Esophagus (tissue), 2 donors: ENCODE data around the gene TMEM9. TPM values are rescaled to one million over a fixed set of nuclear protein-coding genes. Genes with fewer than 3 reads are reported as not detected.
A peak's percentile ranks its signal among the peaks of the same experiment; 100 is the strongest.

ENCODE experiments used
- H3K27ac ChIP-seq, 2 donors: one replicate each; pipeline ENCODE4 v1.5.1; 2013; ENCODE audit warnings: low read depth in 2 of 2, mild to moderate bottlenecking in 2 of 2, inconsistent platforms in 1 of 2, low read length in 1 of 2, moderate library complexity in 1 of 2
- H3K27me3 ChIP-seq, 2 donors: one replicate each; pipeline ENCODE4 v1.6.1; 2013; ENCODE audit warnings: low read length in 2 of 2, control low read depth in 1 of 2, mild to moderate bottlenecking in 1 of 2; ENCODE audit not compliant: insufficient read depth in 2 of 2, control insufficient read depth in 1 of 2
- H3K36me3 ChIP-seq, 2 donors: one replicate each; pipeline ENCODE4 v1.6.1; 2013; ENCODE audit warnings: low read length in 1 of 2; ENCODE audit not compliant: control insufficient read depth in 2 of 2, insufficient read depth in 2 of 2
- H3K4me1 ChIP-seq, 2 donors: one replicate each; pipeline ENCODE4 v1.6.1; 2013; ENCODE audit warnings: low read length in 1 of 2; ENCODE audit not compliant: control insufficient read depth in 2 of 2, insufficient read depth in 2 of 2
- H3K4me3 ChIP-seq, 2 donors: one replicate each; pipeline ENCODE4 v1.5.1; 2013; ENCODE audit warnings: low read length in 2 of 2, mild to moderate bottlenecking in 2 of 2, low read depth in 1 of 2, moderate library complexity in 1 of 2
- H3K9me3 ChIP-seq, 2 donors: one replicate each; pipeline ENCODE4 v1.6.1; 2013; ENCODE audit warnings: mild to moderate bottlenecking in 2 of 2, low read depth in 1 of 2, low read length in 1 of 2, moderate library complexity in 1 of 2; ENCODE audit not compliant: control insufficient read depth in 2 of 2, insufficient read depth in 1 of 2
- WGBS, 2 donors: extraction: QIAGEN DNeasy Blood & Tissue Kit; methylation state at CpG; one replicate each; pipeline ENCODE4 v1.1.7; 2013; 5-methylcytosine and 5-hydroxymethylcytosine counted together
- polyA plus RNA-seq, 2 donors: library from polyadenylated mRNA; stranded (reverse); fragments of 200-250 nt; gene quantifications; one replicate each; pipeline ENCODE4 v1.2.3, GENCODE V29; 2013
- donor health status: healthy with polysubstance abuse.
- donor health status: Bipolar disorder and iron deficiency.

The TMEM9 gene
- 10 to 100 TPM; 13.2 to 25.7 TPM for polyA plus RNA-seq

DNA sequence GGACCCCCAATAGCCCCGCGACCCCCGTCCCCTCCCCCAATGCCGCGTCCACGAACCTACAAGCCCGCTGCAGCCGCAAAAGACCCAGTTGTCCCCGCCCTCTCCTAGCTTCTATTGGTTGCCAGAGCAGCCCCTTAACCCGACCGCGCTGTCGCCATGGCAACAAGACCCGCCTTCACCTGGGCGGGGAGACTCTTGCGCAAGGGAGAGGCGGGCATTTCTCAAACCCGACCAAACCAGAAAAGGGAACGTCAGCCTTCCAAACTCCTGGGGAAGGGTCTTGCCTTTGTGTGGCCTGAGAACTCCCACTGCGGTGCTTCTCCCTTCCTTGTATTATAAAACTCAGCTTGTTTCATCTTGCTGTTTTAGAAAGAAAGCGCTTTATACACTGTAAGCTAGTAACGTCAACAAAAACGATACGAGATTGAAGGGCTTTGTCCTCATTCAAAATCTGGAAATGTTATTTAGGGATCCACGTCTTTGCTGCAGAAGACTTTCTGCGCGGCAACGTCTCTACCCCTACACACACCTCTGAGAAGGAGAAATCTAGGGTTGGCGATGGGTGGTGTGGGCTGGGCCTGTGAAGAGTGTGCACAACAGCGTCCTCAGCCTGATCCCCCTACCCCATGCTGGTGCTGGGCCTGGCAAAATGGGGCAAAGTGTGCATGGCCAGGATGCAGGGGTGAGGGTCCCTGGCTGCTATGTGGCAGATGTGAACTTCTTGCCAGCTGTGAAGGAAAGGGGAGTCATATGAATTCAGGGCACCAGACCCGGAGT lies at the start of gene TMEM9:
Gene TMEM9, minus strand, starts transcription at position 86 of the 777 bp plus-strand sequence. CDS start 551 bp downstream, outside the sequence.
- Histone ChIP-seq H3K36me3 (no peaks in the 10 kb centered on the region), H3K4me3 (peak within 1 kb of the TSS; percentile 78 to 86), H3K9me3 (no peaks in the 10 kb centered on the region), H3K4me1 (peaks cover 4 to 6% of the 10 kb centered on the region in 2 donors), H3K27ac (peak within 1 kb of the TSS in 1 of 2 donors; percentile 61), H3K27me3 (no peaks in the 10 kb centered on the region)
- 7 to 10% methylated on average over 31 of the region's 31 CpGs for WGBS, 2 donors

DNA sequence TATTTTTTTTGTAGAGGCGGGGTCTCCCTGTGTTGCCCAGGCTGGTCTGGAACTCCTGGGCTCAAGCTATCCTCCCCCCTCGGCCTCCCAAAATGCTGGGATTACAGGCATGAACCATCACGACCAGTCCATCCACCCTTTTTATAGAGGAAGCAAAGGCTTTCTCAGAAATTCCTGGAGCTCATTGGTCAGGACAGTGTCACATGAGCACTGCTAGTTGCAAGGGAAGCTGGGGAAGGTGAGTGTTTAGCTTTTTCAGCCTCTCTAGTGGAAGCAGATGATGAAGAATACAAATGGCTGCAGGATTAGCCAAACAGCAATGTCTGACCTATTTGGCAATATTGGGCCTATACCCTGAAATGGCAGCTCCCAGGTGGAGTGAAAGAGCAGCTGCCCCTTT lies 44.3 kb upstream of the TMEM9 start:
- no peak overlapping the region for H3K27ac ChIP-seq
- H3K36me3 ChIP-seq = no peaks in the 10 kb centered on the region
- H3K27me3 ChIP-seq = no peaks in the 10 kb centered on the region
- H3K9me3 ChIP-seq = no peaks in the 10 kb centered on the region
- no peaks in the 10 kb centered on the region for H3K4me1 ChIP-seq
- 89 to 90% methylated on average over 3 of the region's 3 CpGs for WGBS, 2 donors
- no peak overlapping the region for H3K4me3 ChIP-seq

DNA sequence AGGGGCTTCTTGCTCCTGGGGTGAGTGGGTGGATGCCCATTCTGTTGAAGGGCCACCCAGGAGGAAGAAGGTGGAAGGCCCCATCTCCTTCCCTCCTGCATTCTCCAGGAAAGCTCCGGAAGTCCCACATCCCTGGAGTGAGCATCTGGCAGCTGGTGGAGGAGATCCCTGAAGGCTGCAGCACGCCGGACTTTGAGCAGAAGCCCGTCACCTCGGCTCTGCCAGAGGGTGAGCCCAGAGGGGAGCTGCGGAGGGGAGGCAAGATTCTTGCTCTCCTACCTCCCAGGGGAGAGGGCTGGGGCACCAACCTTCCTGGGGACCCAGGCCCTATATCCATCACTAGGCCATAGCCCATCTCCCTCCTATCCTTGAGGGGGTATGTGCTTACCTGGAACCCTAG lies 39.8 kb upstream of the TMEM9 start:
- Histone ChIP-seq H3K4me3 (no peak overlapping the region), H3K36me3 (no peaks in the 10 kb centered on the region), H3K9me3 (no peaks in the 10 kb centered on the region), H3K4me1 (no peaks in the 10 kb centered on the region), H3K27me3 (peaks cover 4 to 7% of the 10 kb centered on the region in 2 donors), H3K27ac (no peak overlapping the region)
- 73 to 91% methylated on average over 6 of the region's 6 CpGs for WGBS, 2 donors

DNA sequence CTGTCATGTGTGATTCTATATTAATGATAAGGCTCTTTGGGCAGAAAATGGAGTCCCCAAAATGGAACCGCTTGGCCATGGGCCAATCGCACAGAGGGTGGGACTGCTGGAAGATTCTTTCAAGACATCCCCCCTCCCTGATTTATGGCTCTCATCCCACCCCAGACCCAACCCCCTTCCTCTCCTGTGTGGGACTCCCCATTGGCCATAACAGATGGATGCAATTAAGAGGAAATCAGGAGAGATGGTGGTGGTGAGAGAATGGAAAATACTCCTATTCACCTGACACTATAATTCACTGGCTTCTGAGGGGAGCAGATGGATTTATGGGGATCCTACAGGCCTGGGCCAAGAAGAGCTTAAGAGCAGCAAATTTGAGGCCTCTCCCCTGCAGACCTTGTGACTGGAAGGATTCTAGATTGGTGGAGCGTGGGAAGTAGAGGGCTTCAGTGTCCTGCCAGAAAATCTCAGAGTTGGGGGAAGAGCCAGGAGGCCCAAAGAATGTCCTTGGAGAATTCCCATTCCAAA lies 38.1 kb upstream of the TMEM9 start:
- Histone ChIP-seq H3K4me3 (no peak overlapping the region), H3K27me3 (peaks cover 4 to 7% of the 10 kb centered on the region in 2 donors), H3K36me3 (no peaks in the 10 kb centered on the region), H3K27ac (no peak overlapping the region), H3K9me3 (no peaks in the 10 kb centered on the region), H3K4me1 (no peaks in the 10 kb centered on the region)
- WGBS, 2 donors = 85 to 86% methylated on average over 3 of the region's 3 CpGs

DNA sequence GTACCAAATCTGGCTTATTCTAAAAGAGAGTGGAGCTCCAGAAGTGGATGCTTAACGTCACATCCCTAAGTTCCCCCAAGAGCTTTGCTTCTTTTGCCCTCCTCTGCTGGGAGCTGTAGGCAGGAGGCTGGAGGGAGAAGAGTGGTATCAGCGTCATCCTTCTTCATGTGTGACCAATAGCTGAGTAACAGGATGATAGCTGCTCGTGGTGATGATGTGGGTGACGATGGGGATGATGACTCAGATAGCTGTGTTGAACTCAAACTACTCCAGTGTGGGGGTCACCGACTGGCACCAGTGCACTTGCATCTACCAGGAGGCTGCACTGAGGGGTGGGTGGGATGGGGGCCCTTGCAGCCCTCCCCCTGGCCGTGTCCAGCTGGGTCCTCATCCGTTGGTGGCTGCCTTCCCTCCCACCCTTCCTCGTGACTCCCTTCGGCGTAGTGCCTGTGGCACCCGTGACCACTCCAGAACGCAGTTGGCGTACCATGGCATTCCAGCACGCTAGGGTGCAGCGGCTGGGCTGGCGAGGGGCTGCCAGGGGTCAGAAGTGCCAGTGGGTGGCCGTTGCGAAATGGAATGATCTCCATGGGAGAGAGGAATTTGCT lies 37.5 kb upstream of the TMEM9 start:
- Histone ChIP-seq H3K36me3 (no peaks in the 10 kb centered on the region), H3K4me1 (no peaks in the 10 kb centered on the region), H3K27ac (no peak overlapping the region), H3K27me3 (peaks cover 4 to 7% of the 10 kb centered on the region in 2 donors), H3K9me3 (no peaks in the 10 kb centered on the region), H3K4me3 (no peak overlapping the region)
- WGBS, 2 donors = 71 to 76% methylated on average over 18 of the region's 18 CpGs

DNA sequence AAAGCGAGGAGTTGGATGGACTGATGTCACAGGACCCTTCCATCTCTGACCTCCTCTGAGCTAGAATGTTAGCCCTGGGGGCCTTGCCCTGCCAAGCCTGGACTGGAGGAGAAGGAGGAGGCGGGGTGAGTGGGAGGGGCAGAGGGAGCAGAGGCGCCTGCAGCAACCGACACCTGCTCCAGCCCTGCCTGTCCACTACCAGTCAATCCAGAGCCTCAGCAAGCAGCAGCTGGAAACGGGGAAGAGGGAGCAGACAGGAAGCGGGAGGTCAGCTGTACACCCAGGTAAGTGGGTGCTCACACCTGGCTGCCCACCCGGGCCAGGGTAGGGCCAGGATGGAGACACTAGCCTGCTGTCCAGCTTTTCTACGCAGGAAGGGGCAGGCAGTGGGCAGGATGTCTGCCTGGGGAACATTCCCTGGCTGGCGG lies 36.4 kb upstream of the TMEM9 start, which contains the start of gene IGFN1:
Gene IGFN1, plus strand, starts transcription at position 201 of the 428 bp plus-strand sequence. CDS start 2,470 bp downstream, outside the sequence.
- Histone ChIP-seq H3K4me3 (no peak within 1 kb of the TSS), H3K4me1 (no peaks in the 10 kb centered on the region), H3K9me3 (no peaks in the 10 kb centered on the region), H3K36me3 (no peaks in the 10 kb centered on the region), H3K27me3 (peaks cover 4 to 7% of the 10 kb centered on the region in 2 donors), H3K27ac (no peak within 1 kb of the TSS)
- WGBS, 2 donors = 47 to 49% methylated on average over 9 of the region's 9 CpGs

DNA sequence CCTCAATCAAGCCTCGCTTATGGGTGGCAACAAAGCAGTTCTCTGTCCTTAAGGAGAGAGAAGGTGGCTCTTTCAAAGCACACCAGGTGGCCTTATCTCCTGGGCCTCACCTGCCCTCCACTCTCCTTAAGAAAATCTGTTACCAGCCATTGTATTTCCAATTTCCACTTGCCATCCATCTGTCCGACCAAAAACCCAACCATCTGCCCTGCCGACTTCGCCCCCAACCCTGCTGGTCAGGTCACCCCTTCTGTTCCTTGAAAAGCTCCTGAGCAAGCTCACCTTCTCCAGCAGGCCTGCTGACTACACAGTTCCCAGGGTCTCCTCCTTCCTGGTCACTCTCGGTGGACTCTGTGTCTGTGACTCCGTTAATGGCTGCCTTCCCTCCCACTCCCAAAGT lies 35.7 kb upstream of the TMEM9 start:
- no peak overlapping the region for H3K4me3 ChIP-seq
- 88 to 96% methylated on average over 6 of the region's 6 CpGs for WGBS, 2 donors
- H3K27ac ChIP-seq = no peak overlapping the region
- no peaks in the 10 kb centered on the region for H3K36me3 ChIP-seq
- no peaks in the 10 kb centered on the region for H3K9me3 ChIP-seq
- H3K27me3 ChIP-seq = peaks cover 4 to 7% of the 10 kb centered on the region in 2 donors
- H3K4me1 ChIP-seq = no peaks in the 10 kb centered on the region

DNA sequence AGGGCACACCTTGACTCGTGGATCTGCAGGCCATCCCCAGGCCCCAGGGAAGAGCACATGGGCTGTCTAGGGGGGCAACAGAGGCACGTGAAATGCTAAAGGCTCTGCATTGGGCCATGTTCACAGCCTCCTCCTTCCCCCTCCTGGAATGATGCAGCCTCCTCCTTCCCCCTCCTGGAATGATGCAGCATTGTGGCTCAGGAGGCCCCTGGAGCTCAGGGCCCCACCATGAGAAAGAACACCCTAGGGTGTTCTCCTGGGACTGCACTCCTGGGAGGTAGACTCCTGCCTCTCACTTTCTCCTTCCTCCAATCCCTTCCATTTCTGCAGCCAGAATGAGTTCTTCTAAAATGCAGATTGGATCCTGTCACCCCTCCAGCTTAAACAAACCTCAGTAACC lies 34.8 kb upstream of the TMEM9 start:
- H3K9me3 ChIP-seq = no peaks in the 10 kb centered on the region
- no peak overlapping the region for H3K27ac ChIP-seq
- 76 to 78% methylated on average over 2 of the region's 2 CpGs for WGBS, 2 donors
- no peak overlapping the region for H3K4me3 ChIP-seq
- H3K36me3 ChIP-seq = no peaks in the 10 kb centered on the region
- peaks cover 4 to 7% of the 10 kb centered on the region in 2 donors for H3K27me3 ChIP-seq
- no peaks in the 10 kb centered on the region for H3K4me1 ChIP-seq

DNA sequence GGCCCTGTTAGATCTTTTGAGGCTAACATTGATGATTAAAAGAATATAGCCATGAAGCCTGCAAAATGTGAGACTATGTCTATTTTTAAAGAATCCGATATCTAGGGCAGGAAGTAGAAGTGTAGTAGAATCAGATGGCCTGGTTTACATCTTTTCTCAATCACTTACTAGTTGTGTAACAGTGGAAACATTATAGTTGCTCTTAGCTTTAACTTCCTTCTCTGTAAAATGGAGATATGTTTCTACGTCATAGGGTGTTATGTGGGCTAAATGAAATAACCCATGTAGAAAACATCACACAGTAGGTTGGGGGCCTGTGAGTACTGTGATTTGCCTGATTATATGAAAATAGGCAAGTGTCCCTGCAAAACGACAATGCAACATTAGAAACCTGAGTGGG lies 31.9 kb upstream of the TMEM9 start:
- peaks cover 4 to 7% of the 10 kb centered on the region in 2 donors for H3K27me3 ChIP-seq
- H3K36me3 ChIP-seq = no peaks in the 10 kb centered on the region
- H3K27ac ChIP-seq = no peak overlapping the region
- H3K9me3 ChIP-seq = no peaks in the 10 kb centered on the region
- 87 to 91% methylated on average over 3 of the region's 3 CpGs for WGBS, 2 donors
- H3K4me1 ChIP-seq = no peaks in the 10 kb centered on the region
- H3K4me3 ChIP-seq = no peak overlapping the region
